ENCODE measurements around the gene LRRC37B.
"Not testable (repeated sequence)": the region's sequence is repeated elsewhere in the genome, so short reads cannot be mapped to it uniquely, and the experiment has no call there.

DNA sequence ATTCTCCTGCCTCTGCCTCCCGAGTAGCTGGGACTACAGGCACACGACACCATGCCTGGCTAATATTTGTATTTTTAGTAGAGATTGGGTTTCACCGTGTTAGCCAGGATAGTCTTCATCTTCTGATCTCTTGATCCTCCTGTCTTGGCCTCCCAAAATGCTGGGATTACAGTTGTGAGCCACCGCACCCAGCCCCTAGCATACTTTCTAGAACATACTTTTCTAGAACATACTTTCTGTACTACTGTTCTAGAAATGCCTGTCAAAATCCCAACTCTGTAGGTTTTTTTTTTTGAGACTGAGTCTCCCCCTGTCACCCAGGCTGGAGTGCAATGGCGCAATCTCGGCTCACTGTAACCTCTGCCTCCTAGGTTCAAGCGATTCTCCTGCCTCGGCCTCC lies 43.1 kb upstream of the LRRC37B start:
- TF ChIP-seq SIN3A (IDR thresholded peaks at IDR 0.05; ENCODE audit: low read depth); EZH2 (IDR thresholded peaks at IDR 0.05); FOSL1 (IDR thresholded peaks at IDR 0.05; ENCODE audit: low read depth); REST (IDR thresholded peaks at IDR 0.05; ENCODE audit: low read depth): not testable (repeated sequence)

Data from HCT116 (cell line).